Liver (tissue), 9 donors: ENCODE results near the gene CASZ1. TPM values are rescaled to one million over a fixed set of nuclear protein-coding genes. Genes with fewer than 3 reads are reported as not detected.

Source experiments
- DNase-seq: peaks from one replicate; pipeline ENCODE4 v3.0.0-alpha.2; 2017; ENCODE audit warnings: low spot score
- H3K27ac ChIP-seq, 2 donors: one replicate each; pipeline ENCODE4 v1.7.0; 2013; ENCODE audit warnings: inconsistent platforms in 2 of 2, low read length in 2 of 2, control low read depth in 1 of 2, low read depth in 1 of 2, mild to moderate bottlenecking in 1 of 2
- H3K27me3 ChIP-seq, 4 donors: one replicate each; pipeline versions ENCODE4 v1.6.1 to v1.7.0; 2013; ENCODE audit warnings: low read length in 3 of 4, inconsistent platforms in 1 of 4, mild to moderate bottlenecking in 1 of 4, moderate library complexity in 1 of 4; ENCODE audit not compliant: control insufficient read depth in 4 of 4, insufficient read depth in 4 of 4
- H3K36me3 ChIP-seq, 4 donors: one replicate each; pipeline versions ENCODE4 v1.6.1 to v1.7.0; 2013; ENCODE audit warnings: low read length in 3 of 4, mild to moderate bottlenecking in 3 of 4, low read depth in 1 of 4, moderate library complexity in 1 of 4; ENCODE audit not compliant: control insufficient read depth in 4 of 4, insufficient read depth in 3 of 4
- H3K4me1 ChIP-seq, 4 donors: one replicate each; pipeline versions ENCODE4 v1.6.1 to v1.7.0; 2013; ENCODE audit warnings: low read length in 3 of 4, mild to moderate bottlenecking in 3 of 4, moderate library complexity in 1 of 4; ENCODE audit not compliant: control insufficient read depth in 4 of 4, insufficient read depth in 4 of 4
- H3K4me3 ChIP-seq, 3 donors: one replicate each; pipeline versions ENCODE4 v1.6.1 to v1.7.0; 2013; ENCODE audit warnings: low read length in 3 of 3, control low read depth in 1 of 3, low read depth in 1 of 3, mild to moderate bottlenecking in 1 of 3
- H3K9ac ChIP-seq, 2 donors: one replicate each; pipeline ENCODE4 v1.7.0; 2013; ENCODE audit warnings: low read length in 2 of 2, mild to moderate bottlenecking in 2 of 2, moderate library complexity in 2 of 2, control low read depth in 1 of 2, low read depth in 1 of 2
- H3K9me3 ChIP-seq, 4 donors: one replicate each; pipeline versions ENCODE4 v1.6.1 to v1.7.0; 2013; ENCODE audit warnings: low read length in 3 of 4; ENCODE audit not compliant: control insufficient read depth in 4 of 4
- EGR1 ChIP-seq, 2 donors: IDR thresholded peaks; 2 replicates each; pipeline ENCODE4 v1.6.1; 2016 to 2018; ENCODE audit warnings: antibody characterized with exemption in 2 of 2, low read depth in 2 of 2
- FOXA2 ChIP-seq: IDR thresholded peaks from 2 replicates; pipeline ENCODE4 v1.6.1; 2016; ENCODE audit warnings: antibody characterized with exemption
- HNF4G ChIP-seq: IDR thresholded peaks from 2 replicates; pipeline ENCODE4 v1.6.1; 2016; ENCODE audit warnings: antibody characterized with exemption
- RAD21 ChIP-seq, 2 donors: IDR thresholded peaks; 2 replicates each; pipeline ENCODE4 v1.6.1; 2016; ENCODE audit warnings: antibody characterized with exemption in 2 of 2, mild to moderate bottlenecking in 2 of 2
- RXRA ChIP-seq, 2 donors: IDR thresholded peaks; 2 replicates each; pipeline ENCODE4 v1.6.1; 2017 to 2018; ENCODE audit warnings: antibody characterized with exemption in 2 of 2, mild to moderate bottlenecking in 1 of 2
- SP1 ChIP-seq: IDR thresholded peaks from 2 replicates; pipeline ENCODE4 v1.6.1; 2018; ENCODE audit warnings: antibody characterized with exemption, mild to moderate bottlenecking
- TAF1 ChIP-seq: conservative IDR thresholded peaks from 2 replicates; pipeline ENCODE4 v1.6.1; 2016; ENCODE audit warnings: antibody characterized with exemption, mild to moderate bottlenecking
- WGBS: extraction: QIAGEN DNeasy Blood & Tissue Kit; methylation state at CpG from one replicate; pipeline ENCODE4 v1.1.7; 2013; 5-methylcytosine and 5-hydroxymethylcytosine counted together
- polyA plus RNA-seq, 2 donors: library from polyadenylated mRNA; stranded (reverse) in 1 of 2; unstranded in 1 of 2; fragments of 200-250 nt in 1 of 2; fragments of >200 nt in 1 of 2; fragmentation: Nextera tagmentation in 1 of 2; extraction: Ambion mirVana in 1 of 2; gene quantifications; one replicate each; pipeline versions ENCODE4 v1.2.1 to v1.2.3, GENCODE V29; 2013 to 2015
- total RNA-seq, 2 donors: library from RNA; depleted of rRNA; stranded (reverse); fragments of >200 nt; gene quantifications; one replicate each; pipeline ENCODE4 v1.2.3, GENCODE V29; 2014
- TF ChIP-seq, protein P1 (sequence below): IDR thresholded peaks from 2 replicates; pipeline ENCODE4 v1.6.1; 2016; ENCODE audit warnings: antibody characterized with exemption
- TF ChIP-seq, protein P2 (sequence below): IDR thresholded peaks from 2 replicates; pipeline ENCODE4 v1.6.1; 2016; ENCODE audit warnings: antibody characterized with exemption
- TF ChIP-seq, protein P3 (sequence below): fragments of 150-350 bp; IDR thresholded peaks from 2 replicates; pipeline ENCODE4 v1.5.1; 2017; ENCODE audit warnings: improper control_type of control experiment, low read depth, low read length; ENCODE audit not compliant: missing input control
- TF ChIP-seq, protein P4 (sequence below): IDR thresholded peaks from 2 replicates; pipeline ENCODE4 v1.6.1; 2016; ENCODE audit warnings: antibody characterized with exemption
- donor health status: healthy.
- donor health status: healthy.
- donor health status: healthy.
- donor health status: healthy.
- donor health status: healthy.

Gene CASZ1
- total and polyA plus RNA-seq, 4 donors = 1.0 to 3.5 (median 1.9) TPM

DNA sequence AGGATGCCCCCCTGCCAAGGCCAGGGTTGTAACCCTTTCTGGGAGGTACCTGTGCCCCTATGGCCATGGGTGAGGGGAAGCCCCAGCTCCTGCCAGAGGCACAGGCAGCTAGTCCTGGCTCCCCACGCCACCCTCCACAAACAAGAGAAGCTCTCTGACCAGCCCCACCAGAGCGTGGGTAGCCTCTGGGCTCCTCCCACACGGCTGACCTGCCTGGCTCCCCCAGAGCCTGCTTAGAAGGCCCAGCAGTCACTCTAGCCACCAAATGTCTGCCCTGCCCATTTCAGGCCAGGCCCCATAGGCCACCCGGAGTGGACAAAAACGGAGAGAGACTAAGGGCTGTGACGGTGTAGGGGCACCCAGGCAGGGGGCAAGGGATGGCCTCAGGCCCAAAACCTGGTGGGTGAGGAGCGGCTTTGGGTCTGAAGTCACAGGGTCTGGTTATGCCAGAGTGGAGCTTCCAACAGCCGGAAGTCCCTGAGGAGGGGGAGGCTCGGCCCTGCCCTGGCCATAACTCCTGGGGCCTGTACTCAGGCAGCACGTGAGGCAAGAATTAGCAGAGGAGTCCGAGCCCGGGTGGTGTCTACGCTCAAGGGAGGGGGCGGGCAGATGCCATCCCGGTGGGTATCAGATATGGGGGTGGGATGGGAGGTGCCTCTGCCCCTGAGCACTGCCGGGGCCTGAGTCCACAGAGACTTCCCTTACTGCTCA, 155.4 kb downstream of the CASZ1 start (continued):
- TF ChIP-seq, protein P1, sequence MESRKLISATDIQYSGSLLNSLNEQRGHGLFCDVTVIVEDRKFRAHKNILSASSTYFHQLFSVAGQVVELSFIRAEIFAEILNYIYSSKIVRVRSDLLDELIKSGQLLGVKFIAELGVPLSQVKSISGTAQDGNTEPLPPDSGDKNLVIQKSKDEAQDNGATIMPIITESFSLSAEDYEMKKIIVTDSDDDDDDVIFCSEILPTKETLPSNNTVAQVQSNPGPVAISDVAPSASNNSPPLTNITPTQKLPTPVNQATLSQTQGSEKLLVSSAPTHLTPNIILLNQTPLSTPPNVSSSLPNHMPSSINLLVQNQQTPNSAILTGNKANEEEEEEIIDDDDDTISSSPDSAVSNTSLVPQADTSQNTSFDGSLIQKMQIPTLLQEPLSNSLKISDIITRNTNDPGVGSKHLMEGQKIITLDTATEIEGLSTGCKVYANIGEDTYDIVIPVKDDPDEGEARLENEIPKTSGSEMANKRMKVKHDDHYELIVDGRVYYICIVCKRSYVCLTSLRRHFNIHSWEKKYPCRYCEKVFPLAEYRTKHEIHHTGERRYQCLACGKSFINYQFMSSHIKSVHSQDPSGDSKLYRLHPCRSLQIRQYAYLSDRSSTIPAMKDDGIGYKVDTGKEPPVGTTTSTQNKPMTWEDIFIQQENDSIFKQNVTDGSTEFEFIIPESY = no peak
- TF ChIP-seq RXRA (IDR thresholded peaks at IDR 0.05) (no peak), SP1 (no peak), RAD21 (IDR thresholded peaks at IDR 0.05) (no peak), TAF1 (no peak), HNF4G (no peak), FOXA2 (no peak), EGR1 (IDR thresholded peaks at IDR 0.05; ENCODE audit: low read depth in 2 of 2) (no peak)
- TF ChIP-seq, protein P2, sequence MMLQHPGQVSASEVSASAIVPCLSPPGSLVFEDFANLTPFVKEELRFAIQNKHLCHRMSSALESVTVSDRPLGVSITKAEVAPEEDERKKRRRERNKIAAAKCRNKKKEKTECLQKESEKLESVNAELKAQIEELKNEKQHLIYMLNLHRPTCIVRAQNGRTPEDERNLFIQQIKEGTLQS = no peak

DNA sequence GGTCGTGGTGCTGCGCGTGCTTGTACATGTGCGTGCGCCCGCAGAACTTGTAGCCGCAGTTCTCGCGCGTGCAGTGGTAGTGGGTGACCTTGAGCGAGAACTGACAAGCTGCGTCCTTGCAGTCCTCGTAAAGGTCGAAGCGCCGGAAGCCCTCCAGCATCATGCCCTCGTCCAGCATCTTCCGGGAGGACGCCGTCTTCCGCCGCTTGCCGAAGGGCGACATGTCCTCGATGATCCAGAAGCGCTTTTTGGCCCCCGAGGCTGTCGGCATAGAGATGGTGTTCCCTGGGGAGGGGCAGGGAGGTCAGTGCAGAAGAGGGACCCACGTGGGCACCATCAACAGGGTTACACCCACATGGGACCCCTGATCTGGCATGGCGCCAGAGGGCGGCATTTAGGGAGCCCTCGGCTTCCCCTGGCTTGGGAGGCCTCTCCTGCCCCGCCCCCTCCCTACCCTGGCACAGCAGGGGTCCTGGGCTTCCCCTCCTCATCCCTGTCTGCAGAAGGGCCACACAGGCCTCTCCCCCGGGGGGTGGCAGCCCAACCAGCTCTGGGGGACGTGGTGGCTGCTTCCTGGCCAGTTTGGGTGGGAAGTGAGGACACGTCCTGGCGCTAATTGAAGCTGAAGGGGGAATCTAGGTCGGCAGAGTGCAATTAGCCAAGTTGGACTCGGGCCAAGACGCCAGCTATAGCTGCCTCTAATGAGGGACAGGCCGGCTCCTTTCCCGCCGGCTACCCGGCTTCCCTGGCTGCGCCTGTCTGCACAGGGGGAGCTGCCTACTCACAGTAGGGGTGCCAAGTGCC, 156.5 kb downstream of the CASZ1 start:
- peaks cover 0 to 2% (median 0%) of the 10 kb centered on the region in 4 donors for H3K4me1 ChIP-seq
- TF ChIP-seq, protein P3, sequence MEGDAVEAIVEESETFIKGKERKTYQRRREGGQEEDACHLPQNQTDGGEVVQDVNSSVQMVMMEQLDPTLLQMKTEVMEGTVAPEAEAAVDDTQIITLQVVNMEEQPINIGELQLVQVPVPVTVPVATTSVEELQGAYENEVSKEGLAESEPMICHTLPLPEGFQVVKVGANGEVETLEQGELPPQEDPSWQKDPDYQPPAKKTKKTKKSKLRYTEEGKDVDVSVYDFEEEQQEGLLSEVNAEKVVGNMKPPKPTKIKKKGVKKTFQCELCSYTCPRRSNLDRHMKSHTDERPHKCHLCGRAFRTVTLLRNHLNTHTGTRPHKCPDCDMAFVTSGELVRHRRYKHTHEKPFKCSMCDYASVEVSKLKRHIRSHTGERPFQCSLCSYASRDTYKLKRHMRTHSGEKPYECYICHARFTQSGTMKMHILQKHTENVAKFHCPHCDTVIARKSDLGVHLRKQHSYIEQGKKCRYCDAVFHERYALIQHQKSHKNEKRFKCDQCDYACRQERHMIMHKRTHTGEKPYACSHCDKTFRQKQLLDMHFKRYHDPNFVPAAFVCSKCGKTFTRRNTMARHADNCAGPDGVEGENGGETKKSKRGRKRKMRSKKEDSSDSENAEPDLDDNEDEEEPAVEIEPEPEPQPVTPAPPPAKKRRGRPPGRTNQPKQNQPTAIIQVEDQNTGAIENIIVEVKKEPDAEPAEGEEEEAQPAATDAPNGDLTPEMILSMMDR = no peak
- TF ChIP-seq, protein P4, sequence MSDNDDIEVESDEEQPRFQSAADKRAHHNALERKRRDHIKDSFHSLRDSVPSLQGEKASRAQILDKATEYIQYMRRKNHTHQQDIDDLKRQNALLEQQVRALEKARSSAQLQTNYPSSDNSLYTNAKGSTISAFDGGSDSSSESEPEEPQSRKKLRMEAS = no peak
- no peak for TF ChIP-seq FOXA2
- TF ChIP-seq, protein P1 = no peak
- no peak overlapping the region for H3K27ac ChIP-seq
- H3K9me3 ChIP-seq = no peaks in the 10 kb centered on the region
- H3K9ac ChIP-seq = no peak overlapping the region
- no peak for DNase-seq
- H3K4me3 ChIP-seq = no peak overlapping the region
- WGBS = 90% methylated on average over 45 of the region's 45 CpGs
- H3K36me3 ChIP-seq = peaks cover 0 to 13% (median 4%) of the 10 kb centered on the region in 4 donors
- no peaks in the 10 kb centered on the region for H3K27me3 ChIP-seq
